GM12878 (cell line): Measurements from ENCODE around the gene UBE2L5. TPM values are rescaled to one million over a fixed set of nuclear protein-coding genes. Genes with fewer than 3 reads are reported as not detected.
A peak's percentile ranks its signal among the peaks of the same experiment; 100 is the strongest.

Experiments
- HDAC6 ChIP-seq: fragments of 200-600 bp; sonication (generic); IDR thresholded peaks from one replicate; pipeline ENCODE4 v1.8.0; 2017; ENCODE audit warnings: antibody characterized with exemption; ENCODE audit not compliant: unreplicated experiment
- IKZF2 ChIP-seq, 2 experiments: fragments of 450-650 bp; IDR thresholded peaks; 2 replicates each; pipeline ENCODE4 v1.6.1; 2017; ENCODE audit warnings: mild to moderate bottlenecking in 2 of 2, moderate library complexity in 2 of 2
- MXI1 ChIP-seq: fragments of 150-350 bp; IDR thresholded peaks from 2 replicates; pipeline ENCODE4 v1.6.1; 2011; ENCODE audit warnings: low read depth, mild to moderate bottlenecking, inconsistent platforms, low read length, improper control_type of control experiment
- NBN ChIP-seq: fragments of 450-650 bp; IDR thresholded peaks from 2 replicates; pipeline ENCODE4 v1.6.1; 2016
- NFYB ChIP-seq: IDR thresholded peaks from 2 replicates; pipeline ENCODE4 v1.6.1; 2011; ENCODE audit warnings: low read depth, mild to moderate bottlenecking, low read length, improper control_type of control experiment, moderate library complexity; ENCODE audit not compliant: insufficient read depth
- RBBP5 ChIP-seq: fragments of 200-600 bp; sonication (generic); conservative IDR thresholded peaks from 2 replicates; pipeline ENCODE4 v1.6.1; 2016
- SKIL ChIP-seq: fragments of 450-650 bp; IDR thresholded peaks from 2 replicates; pipeline ENCODE4 v1.6.1; 2017; ENCODE audit warnings: mild to moderate bottlenecking, low read depth, inconsistent platforms; ENCODE audit not compliant: poor library complexity, severe bottlenecking
- SMAD5 ChIP-seq: IDR thresholded peaks from 2 replicates; pipeline ENCODE4 v1.6.1; 2016; ENCODE audit warnings: antibody characterized with exemption, low read depth
- STAT1 ChIP-seq: fragments of 450-650 bp; conservative IDR thresholded peaks from 2 replicates; pipeline ENCODE4 v1.6.1; 2014; ENCODE audit warnings: antibody characterized with exemption, mild to moderate bottlenecking
- STAT3 ChIP-seq: IDR thresholded peaks from 2 replicates; pipeline ENCODE4 v1.6.1; 2011; ENCODE audit warnings: low read depth, low read length, improper control_type of control experiment
- TCF12 ChIP-seq: IDR thresholded peaks from 2 replicates; pipeline ENCODE4 v1.6.1; 2011; ENCODE audit warnings: low read depth, mild to moderate bottlenecking, low read length
- USF2 ChIP-seq: IDR thresholded peaks from 2 replicates; pipeline ENCODE4 v1.6.1; 2011; ENCODE audit warnings: low read depth, low read length, improper control_type of control experiment, borderline replicate concordance
- ZNF384 ChIP-seq: IDR thresholded peaks from 2 replicates; pipeline ENCODE4 v1.6.1; 2012; ENCODE audit warnings: low read depth, mild to moderate bottlenecking, low read length, improper control_type of control experiment, borderline replicate concordance
- ZNF687 ChIP-seq: fragments of 450-650 bp; IDR thresholded peaks from 2 replicates; pipeline ENCODE4 v1.6.1; 2017; ENCODE audit warnings: mild to moderate bottlenecking, moderate library complexity
- polyA plus RNA-seq, 11 experiments: library from polyadenylated mRNA; depleted of rRNA in 4 of 11; unstranded in 6 of 11; stranded (reverse) in 5 of 11; fragments of >200 nt; fragmentation: Nextera tagmentation in 4 of 11; fragmentation: Illumina TruSeq in 1 of 11; extraction: Ambion mirVana in 4 of 11; extraction: Trizol in 1 of 11; gene quantifications; 1 replicate in 1 of 11; 2 replicates in 10 of 11; pipeline versions ENCODE4 v1.2.1 to v1.2.3, GENCODE V29; 2011 to 2016; ENCODE audit warnings: inconsistent platforms in 2 of 11, missing spikeins in 2 of 11, low read depth in 1 of 11
- total RNA-seq, 4 experiments: library from RNA; depleted of rRNA in 3 of 4; stranded (reverse); fragments of >200 nt in 3 of 4; fragmentation: Illumina TruSeq in 1 of 4; extraction: Trizol in 1 of 4; gene quantifications; 2 replicates each; pipeline versions ENCODE4 v1.2.1 to v1.2.3, GENCODE V29; 2013 to 2021
- TF ChIP-seq, protein P1 (sequence below): fragments of 450-650 bp; IDR thresholded peaks from 2 replicates; pipeline ENCODE4 v1.6.1; 2017; ENCODE audit warnings: antibody characterized with exemption, mild to moderate bottlenecking, moderate library complexity
- TF ChIP-seq, protein P2 (sequence below): fragments of 450-650 bp; IDR thresholded peaks from 2 replicates; pipeline ENCODE4 v1.6.1; 2017; ENCODE audit warnings: mild to moderate bottlenecking

The UBE2L5 gene
- total and polyA plus RNA-seq, 10 of the 15 experiments (the other 5 are each of a cell fraction or from before 2014, with no cell fraction given), result 0.03 to 1.1 (median 0.19) TPM; not detected in 2

DNA sequence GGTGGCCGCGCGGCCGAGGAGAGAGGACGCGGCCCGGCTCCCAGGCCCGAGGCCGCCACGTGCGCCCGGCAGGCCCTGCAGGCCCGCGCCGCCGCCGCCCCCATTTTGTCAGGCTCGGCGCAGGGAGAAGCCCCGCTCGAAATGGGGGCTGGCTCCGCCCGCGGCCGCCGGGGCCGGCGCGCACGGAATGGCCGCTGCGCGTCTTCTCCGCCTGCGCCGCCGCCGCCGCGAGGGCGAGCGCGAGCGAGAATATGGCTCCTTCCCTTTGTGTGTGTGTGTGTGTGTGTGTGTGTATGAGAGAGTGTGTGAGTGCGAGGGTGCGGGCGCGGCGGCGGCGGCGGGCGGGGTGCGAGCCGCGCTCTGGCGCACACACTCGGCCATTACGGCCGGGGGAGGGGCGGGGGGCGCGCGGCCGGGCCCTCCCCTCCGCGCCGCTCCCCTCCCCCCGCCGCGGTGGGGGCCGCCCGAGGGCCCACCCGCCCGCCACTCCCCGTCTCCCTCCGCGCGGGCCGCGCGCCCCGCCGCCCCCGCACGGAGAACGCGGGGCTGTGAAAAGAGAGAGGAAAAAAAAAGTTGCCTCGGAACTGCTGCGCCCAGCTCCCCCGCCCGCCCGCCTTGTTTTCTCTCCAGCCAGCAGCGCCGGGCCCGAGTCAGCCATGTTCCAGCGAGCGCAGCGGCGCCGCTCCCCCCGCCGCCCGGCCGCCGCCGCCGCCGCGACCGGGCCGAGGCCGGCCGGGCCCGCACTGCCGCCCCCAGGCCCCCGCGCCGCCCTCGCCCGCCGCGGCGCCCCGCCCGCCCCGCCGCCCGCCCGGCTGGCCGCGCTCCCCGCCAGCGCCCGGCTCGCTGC lies 42.4 kb downstream of the UBE2L5 start (continued):
- TF ChIP-seq NBN (no peak), STAT1 (0 out of 2 replicates have a peak, but pooled peaks have one; percentile 68), TCF12 (0 out of 2 replicates have a peak, but pooled peaks have one; percentile 22), ZNF687 (peak; percentile 96), SKIL (no peak), SMAD5 (no peak), NFYB (no peak), HDAC6 (no peak), USF2 (no peak), MXI1 (peak; percentile 90), RBBP5 (no peak), ZNF384 (peak; percentile 70), STAT3 (no peak), IKZF2 (IDR thresholded peaks at IDR 0.05) (0 out of 4 replicates have a peak, but pooled peaks of 1 of the 2 experiments have one; percentile 5)
- TF ChIP-seq, protein P1, sequence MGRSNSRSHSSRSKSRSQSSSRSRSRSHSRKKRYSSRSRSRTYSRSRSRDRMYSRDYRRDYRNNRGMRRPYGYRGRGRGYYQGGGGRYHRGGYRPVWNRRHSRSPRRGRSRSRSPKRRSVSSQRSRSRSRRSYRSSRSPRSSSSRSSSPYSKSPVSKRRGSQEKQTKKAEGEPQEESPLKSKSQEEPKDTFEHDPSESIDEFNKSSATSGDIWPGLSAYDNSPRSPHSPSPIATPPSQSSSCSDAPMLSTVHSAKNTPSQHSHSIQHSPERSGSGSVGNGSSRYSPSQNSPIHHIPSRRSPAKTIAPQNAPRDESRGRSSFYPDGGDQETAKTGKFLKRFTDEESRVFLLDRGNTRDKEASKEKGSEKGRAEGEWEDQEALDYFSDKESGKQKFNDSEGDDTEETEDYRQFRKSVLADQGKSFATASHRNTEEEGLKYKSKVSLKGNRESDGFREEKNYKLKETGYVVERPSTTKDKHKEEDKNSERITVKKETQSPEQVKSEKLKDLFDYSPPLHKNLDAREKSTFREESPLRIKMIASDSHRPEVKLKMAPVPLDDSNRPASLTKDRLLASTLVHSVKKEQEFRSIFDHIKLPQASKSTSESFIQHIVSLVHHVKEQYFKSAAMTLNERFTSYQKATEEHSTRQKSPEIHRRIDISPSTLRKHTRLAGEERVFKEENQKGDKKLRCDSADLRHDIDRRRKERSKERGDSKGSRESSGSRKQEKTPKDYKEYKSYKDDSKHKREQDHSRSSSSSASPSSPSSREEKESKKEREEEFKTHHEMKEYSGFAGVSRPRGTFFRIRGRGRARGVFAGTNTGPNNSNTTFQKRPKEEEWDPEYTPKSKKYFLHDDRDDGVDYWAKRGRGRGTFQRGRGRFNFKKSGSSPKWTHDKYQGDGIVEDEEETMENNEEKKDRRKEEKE, result 0 out of 2 replicates have a peak, but pooled peaks have one; percentile 45
- TF ChIP-seq, protein P2, sequence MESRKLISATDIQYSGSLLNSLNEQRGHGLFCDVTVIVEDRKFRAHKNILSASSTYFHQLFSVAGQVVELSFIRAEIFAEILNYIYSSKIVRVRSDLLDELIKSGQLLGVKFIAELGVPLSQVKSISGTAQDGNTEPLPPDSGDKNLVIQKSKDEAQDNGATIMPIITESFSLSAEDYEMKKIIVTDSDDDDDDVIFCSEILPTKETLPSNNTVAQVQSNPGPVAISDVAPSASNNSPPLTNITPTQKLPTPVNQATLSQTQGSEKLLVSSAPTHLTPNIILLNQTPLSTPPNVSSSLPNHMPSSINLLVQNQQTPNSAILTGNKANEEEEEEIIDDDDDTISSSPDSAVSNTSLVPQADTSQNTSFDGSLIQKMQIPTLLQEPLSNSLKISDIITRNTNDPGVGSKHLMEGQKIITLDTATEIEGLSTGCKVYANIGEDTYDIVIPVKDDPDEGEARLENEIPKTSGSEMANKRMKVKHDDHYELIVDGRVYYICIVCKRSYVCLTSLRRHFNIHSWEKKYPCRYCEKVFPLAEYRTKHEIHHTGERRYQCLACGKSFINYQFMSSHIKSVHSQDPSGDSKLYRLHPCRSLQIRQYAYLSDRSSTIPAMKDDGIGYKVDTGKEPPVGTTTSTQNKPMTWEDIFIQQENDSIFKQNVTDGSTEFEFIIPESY, result no peak
